SH-SY5Y (cell line): ENCODE measurements around the gene THBD.

ENCODE experiments used
- GATA2 ChIP-seq: IDR thresholded peaks from 2 replicates; pipeline ENCODE4 v1.6.1; 2011; ENCODE audit warnings: mild to moderate bottlenecking, low read depth, low read length
- GATA3 ChIP-seq: IDR thresholded peaks from 2 replicates; pipeline ENCODE4 v1.6.1; 2011; ENCODE audit warnings: low read depth, mild to moderate bottlenecking, low read length, moderate library complexity

DNA sequence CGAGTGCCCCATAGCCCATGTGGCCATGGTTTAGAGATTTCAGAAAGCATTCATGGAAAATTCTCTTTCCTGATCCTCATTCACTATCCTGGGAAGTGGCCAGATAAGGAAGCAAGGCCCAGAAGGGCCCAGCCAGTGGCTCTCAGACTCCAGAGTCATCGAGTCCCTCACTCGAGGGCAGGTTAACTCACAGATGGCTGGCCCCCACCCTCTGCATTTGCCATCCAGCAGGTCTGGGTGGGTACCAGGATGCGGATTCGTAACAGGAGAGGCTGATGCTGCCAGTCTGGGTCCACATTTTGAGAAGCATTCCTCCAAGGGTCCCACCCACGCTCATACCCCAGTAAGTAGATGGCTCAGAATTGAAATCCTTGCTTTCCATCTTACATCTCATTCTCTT is 18.1 kb downstream of the THBD start:
- TF ChIP-seq GATA2 (no peak), GATA3 (no peak)
